Psoas muscle (tissue), 8 donors: ENCODE data around the gene PSD4. TPM values are rescaled to one million over a fixed set of nuclear protein-coding genes. Genes with fewer than 3 reads are reported as not detected.

Source experiments
- ATAC-seq, 4 donors: fragments of 200-7000 bp; cut with Tn5 transposase; one replicate each; pipeline ENCODE4 v1.9.1; 2020; ENCODE audit warnings: moderate library complexity in 3 of 4, mild to moderate bottlenecking in 2 of 4
- DNase-seq, 2 donors: peaks; one replicate each; pipeline ENCODE4 v3.0.0-alpha.2; 2020
- H3K27ac ChIP-seq: fragments of 200-600 bp; one replicate; pipeline ENCODE4 v1.8.0; 2022
- H3K27me3 ChIP-seq, 3 donors: fragments of 200-600 bp in 1 of 3; one replicate each; pipeline versions ENCODE4 v1.6.1 to v1.8.0; 2013 to 2022; ENCODE audit warnings: low read length in 2 of 3, mild to moderate bottlenecking in 2 of 3, moderate library complexity in 1 of 3; ENCODE audit not compliant: insufficient read depth in 3 of 3
- H3K36me3 ChIP-seq, 2 donors: fragments of 200-600 bp in 1 of 2; one replicate each; pipeline versions ENCODE4 v1.6.1 to v1.8.0; 2013 to 2022; ENCODE audit warnings: low read depth in 1 of 2, mild to moderate bottlenecking in 1 of 2, moderate library complexity in 1 of 2; ENCODE audit not compliant: insufficient read depth in 1 of 2
- H3K4me1 ChIP-seq: fragments of 200-600 bp; one replicate; pipeline ENCODE4 v1.8.0; 2022
- H3K4me3 ChIP-seq: fragments of 200-600 bp; one replicate; pipeline ENCODE4 v1.8.0; 2022; ENCODE audit warnings: mild to moderate bottlenecking
- H3K9me3 ChIP-seq: fragments of 200-600 bp; one replicate; pipeline ENCODE4 v1.8.0; 2022
- CTCF ChIP-seq: fragments of 200-600 bp; IDR thresholded peaks from one replicate; pipeline ENCODE4 v1.8.0; 2022; ENCODE audit warnings: antibody characterized with exemption
- WGBS, 3 donors: extraction: QIAGEN DNeasy Blood & Tissue Kit; methylation state at CpG; one replicate each; pipeline versions ENCODE4 v1.1.6 to v1.1.7; 2013; 5-methylcytosine and 5-hydroxymethylcytosine counted together
- intact Hi-C, 2 donors: fragments of 100-400 bp; cut with DNase I; formaldehyde crosslinking; loops; one replicate each; pipeline versions ENCODE4 v1.11.0 to v1.14.2; 2022
- polyA plus RNA-seq, 3 donors: library from polyadenylated mRNA; stranded (reverse); fragments of 200-250 nt; gene quantifications; one replicate each; pipeline ENCODE4 v1.2.3, GENCODE V29; 2013
- total RNA-seq, 4 donors: library from RNA; stranded (reverse); fragmentation: NEBNext Ultra II Directional in 2 of 4; extraction: Animal tissue kit (Norgen Biotek cat#: 25700) in 2 of 4; gene quantifications; one replicate each; pipeline versions ENCODE4 v1.2.1 to v1.2.4, GENCODE V29; 2021 to 2023
- donor health status: healthy with polysubstance abuse.
- donor health status: DM: no; HTN: no; CAD: no; lungs with moderate emphysema.
- donor health status: Bipolar disorder and iron deficiency.
- donor health status: healthy.
- donor health status: DM: yes; HTN: yes; CAD: no.
- donor health status: DM: no; HTN: no; CAD: no.
- donor health status: DM: no; HTN: no; CAD: no.
- donor health status: DM: yes; HTN: yes; CAD: no.

The PSD4 gene
- total and polyA plus RNA-seq, 7 donors: 0.35 to 1.7 (median 0.87) TPM

- Histone ChIP-seq H3K4me3 (no peak overlapping the region), H3K27ac (no peak overlapping the region), H3K27me3 (no peaks in the 10 kb centered on the region), H3K9me3 (no peaks in the 10 kb centered on the region), H3K36me3 (no peaks in the 10 kb centered on the region), H3K4me1 (no peaks in the 10 kb centered on the region)
- TF ChIP-seq CTCF: no peak
- no peak for DNase-seq
- no peak for ATAC-seq
- intact Hi-C loops: no loop called here
- WGBS, 3 donors: 91 to 93% (median 92%) methylated on average over 8 of the region's 8 CpGs
These were observed 5.8 kb downstream of the PSD4 start for GRCh38 chr2:113179446-113180045.

- ATAC-seq (no peak), DNase-seq (no peak)
- Histone ChIP-seq H3K4me3 (no peak overlapping the region), H3K27me3 (no peaks in the 10 kb centered on the region), H3K27ac (no peak overlapping the region), H3K4me1 (no peaks in the 10 kb centered on the region), H3K36me3 (no peaks in the 10 kb centered on the region), H3K9me3 (no peaks in the 10 kb centered on the region)
- TF ChIP-seq CTCF: no peak
- WGBS, 3 donors: 75 to 86% (median 79%) methylated on average over 17 of the region's 17 CpGs
- intact Hi-C loops: no loop called here
These were observed 6.6 kb downstream of the PSD4 start for GRCh38 chr2:113180131-113180946.

GRCh38 chr2:113181258-113182051, 7.7 kb downstream of the PSD4 start:
- Histone ChIP-seq H3K27ac (no peak overlapping the region), H3K9me3 (no peaks in the 10 kb centered on the region), H3K4me3 (no peak overlapping the region), H3K36me3 (no peaks in the 10 kb centered on the region), H3K4me1 (no peaks in the 10 kb centered on the region), H3K27me3 (no peaks in the 10 kb centered on the region)
- ATAC-seq (no peak), DNase-seq (no peak)
- TF ChIP-seq CTCF: no peak
- intact Hi-C loops: no loop called here
- WGBS, 3 donors: 59 to 66% (median 59%) methylated on average over 8 of the region's 8 CpGs

GRCh38 chr2:113182471-113183260, 8.9 kb downstream of the PSD4 start:
- no peaks in the 10 kb centered on the region for H3K27me3 ChIP-seq
- DNase-seq (no peak), ATAC-seq (no peak)
- H3K9me3 ChIP-seq: no peaks in the 10 kb centered on the region
- no peaks in the 10 kb centered on the region for H3K4me1 ChIP-seq
- intact Hi-C loops: no loop called here
- TF ChIP-seq CTCF: no peak
- WGBS, 3 donors: 89 to 96% (median 91%) methylated on average over 15 of the region's 15 CpGs
- H3K27ac ChIP-seq: no peak overlapping the region
- H3K36me3 ChIP-seq: no peaks in the 10 kb centered on the region
- no peak overlapping the region for H3K4me3 ChIP-seq
